ENCODE results near the gene TPSAB1.

- TF ChIP-seq CTCF (conservative IDR thresholded peaks at IDR 0.05; ENCODE audit: low read length) (no peak), EZH2phosphoT487 (IDR thresholded peaks at IDR 0.05; ENCODE audit: borderline replicate concordance, low read depth, low read length) (no peak)
Measured at GRCh38 chr16:1257561-1258224, 17.2 kb downstream of the TPSAB1 start.

All from OCI-LY7 (cell line).